Adrenal gland (tissue), 12 donors: ENCODE data around the gene NLRC3. TPM values are rescaled to one million over a fixed set of nuclear protein-coding genes. Genes with fewer than 3 reads are reported as not detected.

ENCODE experiments used
- DNase-seq, 7 donors: peaks; one replicate each; pipeline ENCODE4 v3.0.0-alpha.2; 2019 to 2020
- H3K27ac ChIP-seq, 5 donors: fragments of 200-600 bp; sonication (generic) in 4 of 5; 1 replicate in 3 of 5; 2 replicates in 2 of 5; pipeline versions ENCODE4 v1.5.1 to v1.8.0; 2016 to 2020; ENCODE audit warnings: mild to moderate bottlenecking in 1 of 5
- H3K27me3 ChIP-seq: fragments of 200-600 bp; 2 replicates; pipeline ENCODE4 v1.8.0; 2021
- H3K36me3 ChIP-seq, 2 donors: fragments of 200-600 bp; replicated peaks in 1 of 2; 1 replicate in 1 of 2; 2 replicates in 1 of 2; pipeline versions ENCODE4 v1.5.1 to v1.8.0; 2018 to 2022
- H3K4me1 ChIP-seq, 2 donors: fragments of 200-600 bp; replicated peaks in 1 of 2; 1 replicate in 1 of 2; 2 replicates in 1 of 2; pipeline versions ENCODE4 v1.5.1 to v1.8.0; 2018 to 2021
- H3K4me3 ChIP-seq, 4 donors: fragments of 200-600 bp; sonication (generic) in 3 of 4; one replicate each; pipeline ENCODE4 v1.5.1; 2016 to 2018
- H3K9me3 ChIP-seq, 3 donors: fragments of 200-600 bp; sonication (generic) in 1 of 3; replicated peaks in 1 of 3; 1 replicate in 2 of 3; 2 replicates in 1 of 3; pipeline versions ENCODE4 v1.5.1 to v1.8.0; 2016 to 2021
- CTCF ChIP-seq, 6 experiments: fragments of 450-650 bp in 4 of 6; fragments of 200-600 bp in 2 of 6; sonication (generic) in 1 of 6; IDR thresholded peaks; 1 replicate in 5 of 6; 2 replicates in 1 of 6; pipeline versions ENCODE4 v1.5.1 to v1.8.0; 2016 to 2021; ENCODE audit warnings: antibody characterized with exemption in 6 of 6, mild to moderate bottlenecking in 2 of 6, moderate library complexity in 1 of 6
- POLR2A ChIP-seq, 2 donors: fragments of 450-650 bp; IDR thresholded peaks; one replicate each; pipeline ENCODE4 v1.6.1; 2017; ENCODE audit warnings: antibody characterized with exemption in 2 of 2, mild to moderate bottlenecking in 2 of 2, moderate library complexity in 1 of 2
- WGBS, 4 donors: extraction: QIAGEN DNeasy Blood & Tissue Kit in 2 of 4; methylation state at CpG; one replicate each; pipeline versions ENCODE4 v1.1.5 to v1.1.7; 2013 to 2017; 5-methylcytosine and 5-hydroxymethylcytosine counted together
- intact Hi-C, 2 donors: fragments of 100-400 bp; cut with DNase I; formaldehyde crosslinking; loops; one replicate each; pipeline versions ENCODE4 v1.14.1 to v1.15.0; 2022 to 2023
- polyA plus RNA-seq, 3 donors: library from polyadenylated mRNA; stranded (reverse); fragments of 200-250 nt in 2 of 3; fragments of 350-450 nt in 1 of 3; fragmentation: Illumina TruSeq in 1 of 3; extraction: RNeasy Lipid Tissue Mini Kit (QIAGEN cat#74804) in 1 of 3; gene quantifications; one replicate each; pipeline ENCODE4 v1.2.3, GENCODE V29; 2013 to 2014
- total RNA-seq, 9 donors: library from RNA; depleted of rRNA in 4 of 9; stranded (reverse); fragments of >200 nt in 4 of 9; fragments of 120-200 nt in 1 of 9; fragmentation: NEBNext Ultra II Directional in 1 of 9; extraction: Animal tissue kit (Norgen Biotek cat#: 25700) in 1 of 9; gene quantifications; one replicate each; pipeline versions ENCODE4 v1.1.0 to v1.2.4, GENCODE V29; 2013 to 2023
- donor health status: healthy with polysubstance abuse.
- donor health status: Bipolar disorder and iron deficiency.
- donor health status: DM: yes; HTN: yes; CAD: no.
- donor health status: DM: no; HTN: no; CAD: no.
- donor health status: DM: no; HTN: no; CAD: no.
- donor health status: DM: yes; HTN: yes; CAD: no.

The NLRC3 gene
- total and polyA plus RNA-seq, 12 donors: 0.29 to 2.5 (median 1.5) TPM

GRCh38 chr16:3514621-3515020 lies 62.6 kb downstream of the NLRC3 start:
- 91 to 95% (median 94%) methylated on average over 3 to 4 of the region's 4 CpGs for WGBS, 4 donors
- Histone ChIP-seq H3K9me3 (no peaks in the 10 kb centered on the region), H3K4me1 (no peaks in the 10 kb centered on the region), H3K4me3 (no peak overlapping the region), H3K36me3 (peaks cover 0 to 86% of the 10 kb centered on the region in 2 donors), H3K27ac (no peak overlapping the region), H3K27me3 (no peaks in the 10 kb centered on the region)
- TF ChIP-seq POLR2A (IDR thresholded peaks at IDR 0.05) (no peak), CTCF (IDR thresholded peaks at IDR 0.05) (no peak)
- intact Hi-C loops: no loop called here
- DNase-seq: no peak

GRCh38 chr16:3513892-3514583 lies 63.2 kb downstream of the NLRC3 start:
- TF ChIP-seq POLR2A (IDR thresholded peaks at IDR 0.05): no peak
- TF ChIP-seq CTCF (IDR thresholded peaks at IDR 0.05): no peak
- peaks cover 0 to 89% of the 10 kb centered on the region in 2 donors for H3K36me3 ChIP-seq
- no peaks in the 10 kb centered on the region for H3K4me1 ChIP-seq
- H3K27ac ChIP-seq: no peak overlapping the region
- intact Hi-C loops: no loop called here
- H3K9me3 ChIP-seq: no peaks in the 10 kb centered on the region
- no peak for DNase-seq
- H3K27me3 ChIP-seq: no peaks in the 10 kb centered on the region
- 85 to 91% (median 88%) methylated on average over 5 to 7 of the region's 7 CpGs for WGBS, 4 donors
- H3K4me3 ChIP-seq: no peak overlapping the region

DNA sequence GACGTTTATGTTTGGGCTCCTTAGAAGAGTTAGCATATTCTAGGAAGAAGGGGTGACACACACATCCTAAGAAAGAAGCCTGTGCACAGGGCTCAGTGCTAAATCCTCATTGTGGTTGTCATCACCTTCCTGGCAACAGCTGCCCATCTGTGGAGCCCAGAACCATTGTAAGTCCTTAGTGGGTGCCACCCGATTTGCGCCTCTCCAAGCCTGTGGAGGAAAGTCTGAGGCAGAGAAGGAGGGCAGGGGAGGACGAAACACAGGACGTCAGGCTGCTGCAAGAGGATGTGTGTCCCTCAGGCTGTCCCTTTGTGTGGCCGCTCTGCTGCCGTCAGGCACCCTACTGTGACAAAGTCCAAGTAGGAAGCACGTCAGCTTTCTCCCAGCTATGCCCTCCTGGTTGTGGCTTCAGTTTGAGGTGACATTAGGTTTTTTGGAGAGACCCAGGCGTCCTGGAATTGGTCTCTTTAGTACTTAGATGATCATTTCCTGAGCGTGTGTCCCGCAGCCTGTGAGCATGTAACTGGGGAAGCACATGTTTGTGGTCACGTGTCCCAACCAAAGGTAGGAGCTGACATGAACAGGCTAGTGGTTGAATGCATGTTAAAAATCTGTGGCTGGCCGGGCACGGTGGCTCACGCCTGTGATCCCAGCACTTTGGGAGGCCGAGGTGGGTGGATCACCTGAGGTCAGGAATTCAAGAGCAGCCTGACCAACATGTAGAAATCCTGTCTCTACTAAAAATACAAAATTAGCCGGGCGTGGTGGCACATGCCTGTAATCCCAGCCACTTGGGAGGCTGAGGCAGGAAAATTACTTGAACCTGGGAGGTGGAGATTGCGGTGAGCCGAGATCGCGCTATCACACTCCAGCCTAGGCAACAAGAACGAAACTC lies 65.7 kb downstream of the NLRC3 start:
- peak in 1 of 7 donors; percentile 8 for DNase-seq
- WGBS, 4 donors: 94 to 96% (median 95%) methylated on average over 22 to 23 of the region's 23 CpGs
- Histone ChIP-seq H3K4me3 (no peak overlapping the region), H3K9me3 (no peaks in the 10 kb centered on the region), H3K27ac (no peak overlapping the region), H3K27me3 (no peaks in the 10 kb centered on the region), H3K4me1 (no peaks in the 10 kb centered on the region), H3K36me3 (peaks cover 0 to 81% of the 10 kb centered on the region in 2 donors)
- intact Hi-C loops: no loop called here
- no peak for TF ChIP-seq POLR2A (IDR thresholded peaks at IDR 0.05)
- no peak for TF ChIP-seq CTCF (IDR thresholded peaks at IDR 0.05)

- H3K36me3 ChIP-seq: peaks cover 0 to 80% of the 10 kb centered on the region in 2 donors
- H3K27me3 ChIP-seq: no peaks in the 10 kb centered on the region
- peak in 1 of 7 donors; percentile 9 for DNase-seq
- intact Hi-C loops: no loop called here
- H3K4me1 ChIP-seq: no peaks in the 10 kb centered on the region
- H3K9me3 ChIP-seq: no peaks in the 10 kb centered on the region
- TF ChIP-seq CTCF (IDR thresholded peaks at IDR 0.05): no peak
- TF ChIP-seq POLR2A (IDR thresholded peaks at IDR 0.05): no peak
- no peak overlapping the region for H3K27ac ChIP-seq
- WGBS, 4 donors: 93 to 98% (median 96%) methylated on average over 8 to 10 of the region's 10 CpGs
- no peak overlapping the region for H3K4me3 ChIP-seq
Measured at GRCh38 chr16:3510416-3510815, 66.8 kb downstream of the NLRC3 start.
